IMR-90 (cell line): ENCODE measurements around the gene ZNF609. TPM values are rescaled to one million over a fixed set of nuclear protein-coding genes. Genes with fewer than 3 reads are reported as not detected.

Experiments
- ATAC-seq: fragments of 200-7000 bp; cut with Tn5 transposase; 2 replicates; pipeline ENCODE4 v1.9.1; 2020; ENCODE audit warnings: low read depth, mild to moderate bottlenecking, moderate library complexity
- BruUV-seq: library from RNA; stranded (reverse); fragments of 400-500 nt; replicated peaks from 2 replicates; lab custom pipeline; 2021; lab: Mats Ljungman, UMichigan
- CTCF ChIA-PET: fragments of 300-600 bp; formaldehyde crosslinking; extraction: SDS; loops from one replicate; lab custom pipeline; 2021; ENCODE audit warnings: antibody characterized with exemption; lab: Yijun Ruan, JAX
- POLR2A ChIA-PET: fragments of 300-600 bp; sonication (Branson Sonifier 250); formaldehyde crosslinking; loops from one replicate; lab custom pipeline; 2022; ENCODE audit warnings: antibody characterized with exemption; ENCODE audit not compliant: unreplicated experiment; lab: Charles Lee
- DNase-seq: peaks from one replicate; pipeline ENCODE4 v3.0.0; 2013
- H2AFZ ChIP-seq: replicated peaks from 2 replicates; pipeline ENCODE3; 2013; ENCODE audit warnings: low read length, mild to moderate bottlenecking; ENCODE audit not compliant: poor library complexity
- H2AK5ac ChIP-seq: 2 replicates; pipeline ENCODE4 v1.6.1; 2013; ENCODE audit warnings: low read depth, low read length, inconsistent platforms
- H2AK9ac ChIP-seq: replicated peaks from 2 replicates; pipeline ENCODE3; 2013; ENCODE audit warnings: mild to moderate bottlenecking, low read depth, low read length, moderate library complexity; ENCODE audit not compliant: poor library complexity
- H2BK120ac ChIP-seq: 2 replicates; pipeline ENCODE4 v1.6.1; 2013; ENCODE audit warnings: low read depth, low read length, inconsistent platforms
- H2BK15ac ChIP-seq: 3 replicates; pipeline ENCODE4 v1.6.1; 2013; ENCODE audit warnings: low read depth, low read length, inconsistent platforms
- H2BK20ac ChIP-seq: 2 replicates; pipeline ENCODE4 v1.6.1; 2013; ENCODE audit warnings: low read depth, mild to moderate bottlenecking, inconsistent platforms, low read length, moderate library complexity
- H2BK5ac ChIP-seq: 2 replicates; pipeline ENCODE4 v1.6.1; 2013; ENCODE audit warnings: mild to moderate bottlenecking, low read depth, low read length, inconsistent platforms; ENCODE audit not compliant: poor library complexity, severe bottlenecking
- H3K14ac ChIP-seq: replicated peaks from 2 replicates; pipeline ENCODE4 v1.6.1; 2013; ENCODE audit warnings: low read depth, low read length, inconsistent platforms
- H3K18ac ChIP-seq: 2 replicates; pipeline ENCODE4 v1.6.1; 2013; ENCODE audit warnings: low read depth, low read length, control low read depth
- H3K23ac ChIP-seq: 2 replicates; pipeline ENCODE4 v1.6.1; 2013; ENCODE audit warnings: low read depth, low read length, inconsistent platforms
- H3K27ac ChIP-seq: 2 replicates; pipeline ENCODE4 v1.5.1; 2013; ENCODE audit warnings: mild to moderate bottlenecking, control low read depth, low read length; ENCODE audit not compliant: insufficient read depth
- H3K27me3 ChIP-seq: 2 replicates; pipeline ENCODE4 v1.6.1; 2013; ENCODE audit warnings: low read length; ENCODE audit not compliant: control insufficient read depth, insufficient read depth
- H3K36me3 ChIP-seq: 2 replicates; pipeline ENCODE4 v1.6.1; 2013; ENCODE audit warnings: low read length, mixed read lengths; ENCODE audit not compliant: control insufficient read depth, insufficient read depth
- H3K4ac ChIP-seq: 2 replicates; pipeline ENCODE4 v1.6.1; 2013; ENCODE audit warnings: low read depth, low read length, inconsistent platforms
- H3K4me1 ChIP-seq: 2 replicates; pipeline ENCODE4 v1.6.1; 2013; ENCODE audit warnings: low read length, mixed read lengths; ENCODE audit not compliant: control insufficient read depth, insufficient read depth
- H3K4me2 ChIP-seq: 2 replicates; pipeline ENCODE4 v1.6.1; 2013; ENCODE audit warnings: low read depth, mild to moderate bottlenecking, control low read depth, low read length, moderate library complexity
- H3K4me3 ChIP-seq: 2 replicates; pipeline ENCODE4 v1.5.1; 2013; ENCODE audit warnings: low read depth, mild to moderate bottlenecking, control low read depth, low read length, moderate library complexity; ENCODE audit not compliant: insufficient read depth
- H3K56ac ChIP-seq: 2 replicates; pipeline ENCODE4 v1.6.1; 2013; ENCODE audit warnings: low read length, inconsistent platforms; ENCODE audit not compliant: insufficient read depth; ENCODE audit errors: extremely low read depth
- H3K79me1 ChIP-seq, 2 experiments: 2 replicates each; pipeline ENCODE4 v1.6.1; 2013; ENCODE audit warnings: low read length in 2 of 2, inconsistent platforms in 1 of 2, low read depth in 1 of 2
- H3K9ac ChIP-seq: 2 replicates; pipeline ENCODE4 v1.6.1; 2013; ENCODE audit warnings: low read depth, low read length, control low read depth
- H3K9me1 ChIP-seq: 2 replicates; pipeline ENCODE4 v1.6.1; 2013; ENCODE audit warnings: low read length, inconsistent platforms; ENCODE audit not compliant: insufficient read depth
- H3K9me3 ChIP-seq: 2 replicates; pipeline ENCODE4 v1.6.1; 2013; ENCODE audit warnings: low read length; ENCODE audit not compliant: control insufficient read depth, insufficient read depth
- H4K20me1 ChIP-seq: 2 replicates; pipeline ENCODE4 v1.6.1; 2013; ENCODE audit warnings: low read length, inconsistent platforms; ENCODE audit not compliant: insufficient read depth
- H4K5ac ChIP-seq: 2 replicates; pipeline ENCODE4 v1.6.1; 2013; ENCODE audit warnings: mild to moderate bottlenecking, low read depth, low read length, control low read depth
- H4K8ac ChIP-seq, 2 experiments: 2 replicates each; pipeline ENCODE4 v1.6.1; 2013; ENCODE audit warnings: low read depth in 2 of 2, low read length in 2 of 2, control low read depth in 1 of 2, inconsistent platforms in 1 of 2
- H4K91ac ChIP-seq: 2 replicates; pipeline ENCODE4 v1.6.1; 2013; ENCODE audit warnings: low read depth, low read length, inconsistent platforms; ENCODE audit not compliant: insufficient read depth
- FOS ChIP-seq: fragments of 150-350 bp; IDR thresholded peaks from 2 replicates; pipeline ENCODE4 v1.6.1; 2016; ENCODE audit warnings: low read depth, low read length
- MAFK ChIP-seq: IDR thresholded peaks from 2 replicates; pipeline ENCODE4 v1.6.1; 2012; ENCODE audit warnings: low read depth, low read length, improper control_type of control experiment
- SMC3 ChIP-seq: fragments of 150-350 bp; IDR thresholded peaks from 2 replicates; pipeline ENCODE4 v1.6.1; 2016; ENCODE audit warnings: low read depth, mild to moderate bottlenecking, antibody characterized with exemption, low read length, moderate library complexity
- WGBS, 2 experiments: methylation state at CpG; one replicate each; pipeline versions ENCODE4 v1.1.5 to v1.1.7; 2013; ENCODE audit warnings: missing lambda C conversion rate in 2 of 2; ENCODE audit not compliant: insufficient read length in 1 of 2; ENCODE audit errors: extremely low coverage in 2 of 2; 5-methylcytosine and 5-hydroxymethylcytosine counted together
- dilution Hi-C: fragments of 300-500 bp; cut with HindIII; formaldehyde crosslinking; loops from one replicate; pipeline ENCODE4 v1.14.3; 2018; ENCODE audit warnings: low sequenced_read_pairs; ENCODE audit not compliant: unreplicated experiment
- in situ Hi-C: fragments of 300-500 bp; cut with MboI; formaldehyde crosslinking; loops from 3 replicates; pipeline ENCODE4 v1.14.3; 2019; ENCODE audit warnings: low sequenced_read_pairs, inconsistent platforms, mixed read lengths
- intact Hi-C: fragments of 100-400 bp; cut with micrococcal nuclease; formaldehyde crosslinking; loops from 2 replicates; pipeline ENCODE4 v1.10.0; 2022
- polyA plus RNA-seq, 3 experiments: library from polyadenylated mRNA; depleted of rRNA; stranded (reverse); fragments of >200 nt; gene quantifications; 2 replicates each; pipeline ENCODE4 v1.2.3, GENCODE V29; 2012; ENCODE audit warnings: low replicate concordance in 1 of 3
- total RNA-seq: library from RNA; depleted of rRNA; stranded (reverse); fragments of >200 nt; gene quantifications from 2 replicates; pipeline ENCODE4 v1.2.3, GENCODE V29; 2012

ZNF609 gene
- total and polyA plus RNA-seq, 2 of the 4 experiments (the other 2 are of a cell fraction), result 10.4 to 12.5 TPM

- BruUV-seq, result no TSS peak
- ChIA-PET CTCF (interaction anchor here (1.3 kb wide), 1 partner anchor 14 kb away, joined by 10 read pairs; no protein-coding TSS in a partner anchor), POLR2A (no interaction called here)
- Histone ChIP-seq H3K4me1 (peaks cover 8% of the 10 kb centered on the region), H3K27me3 (no peaks in the 10 kb centered on the region), H3K9me3 (no peaks in the 10 kb centered on the region), H3K36me3 (peaks cover 10% of the 10 kb centered on the region), H2BK15ac (peak overlapping the region; percentile 53; the same call in 2 of the 3 replicates), H3K56ac (0 out of 2 replicates have a peak overlapping the region, but pooled peaks have one; percentile 16), H3K14ac (peak overlapping the region; percentile 84), H4K20me1 (no peaks in the 10 kb centered on the region), H3K23ac (no peak overlapping the region; the same call in 1 of the 2 replicates), H3K4ac (peak overlapping the region; percentile 78), H2AK9ac (no peak overlapping the region), H2BK120ac (peak overlapping the region; percentile 92), H3K79me1 (peaks cover 8 to 38% of the 10 kb centered on the region in 2 experiments; a peak in 3 of 4 replicates), H4K5ac (peak overlapping the region; percentile 6; the same call in 1 of the 2 replicates), H4K91ac (peak overlapping the region; percentile 60; the same call in 1 of the 2 replicates), H3K9ac (no peak overlapping the region), H2BK20ac (peak overlapping the region; percentile 77), H3K18ac (peak overlapping the region; percentile 8; the same call in 1 of the 2 replicates), H2BK5ac (peak overlapping the region; percentile 74), H3K27ac (peak overlapping the region; percentile 85), H2AK5ac (peak overlapping the region; percentile 36; the same call in 1 of the 2 replicates), H3K9me1 (peaks cover 12% of the 10 kb centered on the region), H2AFZ (no peak overlapping the region), H4K8ac (peak overlapping the region; percentile 40 to 61; a peak in 2 of 4 replicates), H3K4me3 (no peak overlapping the region; the same call in 1 of the 2 replicates), H3K4me2 (peak overlapping the region; percentile 80; the same call in 1 of the 2 replicates)
- peak; percentile 92 for ATAC-seq
- TF ChIP-seq FOS (peak; percentile 54; the same call in 1 of the 2 replicates), MAFK (0 out of 2 replicates have a peak, but pooled peaks have one; percentile 1), SMC3 (no peak)
- WGBS, 2 experiments, result no CpG with 5 or more reads among the region's 3 CpGs
- in situ Hi-C loops (no loop called here), dilution Hi-C loops (no loop called here), intact Hi-C loops (no loop called here)
- DNase-seq, result peak; percentile 92
Measured at GRCh38 chr15:64443747-64444621, 16.4 kb upstream of the ZNF609 start.
